Natural killer cell (primary cell): Measurements from ENCODE around the gene ZNF367. TPM values are rescaled to one million over a fixed set of nuclear protein-coding genes. Genes with fewer than 3 reads are reported as not detected.
A peak's percentile ranks its signal among the peaks of the same experiment; 100 is the strongest.

Experiments
- ATAC-seq, 3 donors: fragments of 150-1000 bp in 2 of 3; fragments of 200-7000 bp in 1 of 3; cut with Tn5 transposase; 1 replicate in 1 of 3; 2 replicates in 2 of 3; pipeline ENCODE4 v1.10.0; 2021; ENCODE audit warnings: mild to moderate bottlenecking in 2 of 3, moderate library complexity in 2 of 3
- DNase-seq, 2 donors: peaks; one replicate each; pipeline versions ENCODE4 v3.0.0 to v3.0.0-alpha.2; 2013 to 2021; ENCODE audit warnings: mixed read lengths in 1 of 2
- H3K27ac ChIP-seq: one replicate; pipeline ENCODE4 v1.5.1; 2013; ENCODE audit warnings: mild to moderate bottlenecking, low read length
- H3K27me3 ChIP-seq: one replicate; pipeline ENCODE4 v1.6.1; 2013; ENCODE audit warnings: low read length; ENCODE audit not compliant: control insufficient read depth, insufficient read depth
- H3K36me3 ChIP-seq: one replicate; pipeline ENCODE4 v1.6.1; 2013; ENCODE audit warnings: low read length; ENCODE audit not compliant: control insufficient read depth, insufficient read depth
- H3K4me1 ChIP-seq: one replicate; pipeline ENCODE4 v1.6.1; 2013; ENCODE audit warnings: low read length; ENCODE audit not compliant: control insufficient read depth, insufficient read depth
- H3K4me3 ChIP-seq: one replicate; pipeline ENCODE4 v1.5.1; 2013; ENCODE audit warnings: low read length
- H3K9me3 ChIP-seq: one replicate; pipeline ENCODE4 v1.6.1; 2013; ENCODE audit warnings: low read length; ENCODE audit not compliant: control insufficient read depth, insufficient read depth
- H3K27ac Mint-ChIP-seq, 2 donors: one replicate each; pipeline ENCODE4 v1.8.0; 2022; ENCODE audit warnings: mild to moderate bottlenecking in 2 of 2, mixed read lengths in 2 of 2, moderate library complexity in 1 of 2
- H3K27me3 Mint-ChIP-seq, 2 donors: one replicate each; pipeline ENCODE4 v1.8.0; 2022; ENCODE audit warnings: low read depth in 2 of 2, mixed read lengths in 2 of 2
- H3K36me3 Mint-ChIP-seq: one replicate; pipeline ENCODE4 v1.8.0; 2022; ENCODE audit warnings: mixed read lengths
- H3K4me1 Mint-ChIP-seq, 2 donors: one replicate each; pipeline ENCODE4 v1.8.0; 2022; ENCODE audit warnings: mixed read lengths in 2 of 2
- H3K4me3 Mint-ChIP-seq: one replicate; pipeline ENCODE4 v1.8.0; 2022; ENCODE audit warnings: mild to moderate bottlenecking, moderate library complexity, mixed read lengths
- H3K9me3 Mint-ChIP-seq, 2 donors: one replicate each; pipeline ENCODE4 v1.8.0; 2022; ENCODE audit warnings: mixed read lengths in 2 of 2
- CTCF ChIP-seq: fragments of 200-600 bp; IDR thresholded peaks from one replicate; pipeline ENCODE4 v1.8.0; 2022; ENCODE audit warnings: antibody characterized with exemption
- WGBS: methylation state at CpG from one replicate; pipeline ENCODE4 v1.1.7; 2013; ENCODE audit warnings: missing lambda C conversion rate; ENCODE audit not compliant: insufficient coverage; 5-methylcytosine and 5-hydroxymethylcytosine counted together
- intact Hi-C: fragments of 100-400 bp; cut with micrococcal nuclease; formaldehyde crosslinking; loops from one replicate; pipeline ENCODE4 v1.14.2; 2022
- total RNA-seq, 4 donors: library from RNA; stranded (reverse); fragments of 120-200 nt in 1 of 4; gene quantifications; one replicate each; pipeline versions ENCODE4 v1.2.3 to v1.2.4, GENCODE V29; 2013 to 2022

ZNF367 gene
- total RNA-seq, 3 donors from 2014 or later (not counting 1 experiment from before 2014, with no cell fraction given), result 4.4 to 6.2 (median 4.5) TPM

GRCh38 chr9:96442491-96442890 lies 24.3 kb upstream of the ZNF367 start:
- no peaks in the 10 kb centered on the region for H3K9me3 ChIP-seq
- H3K27ac Mint-ChIP-seq, result no peak overlapping the region
- ATAC-seq (peak in 1 of 3 donors; percentile 34), DNase-seq (peak in 1 of 2 donors; percentile 18)
- WGBS, result 92% methylated on average over 2 of the region's 3 CpGs
- H3K36me3 ChIP-seq, result no peaks in the 10 kb centered on the region
- H3K4me1 ChIP-seq, result no peaks in the 10 kb centered on the region
- H3K4me3 ChIP-seq, result no peak overlapping the region
- H3K9me3 Mint-ChIP-seq, result no peaks in the 10 kb centered on the region
- TF ChIP-seq CTCF, result no peak
- peaks cover 0 to 9% of the 10 kb centered on the region in 2 donors for H3K27me3 Mint-ChIP-seq
- H3K4me1 Mint-ChIP-seq, result no peaks in the 10 kb centered on the region
- H3K36me3 Mint-ChIP-seq, result no peaks in the 10 kb centered on the region
- intact Hi-C loops, result loop anchor here (1.0 kb wide), 1 partner anchor 43 kb away; no protein-coding TSS in a partner anchor
- H3K4me3 Mint-ChIP-seq, result no peak overlapping the region
- no peak overlapping the region for H3K27ac ChIP-seq
- H3K27me3 ChIP-seq, result no peaks in the 10 kb centered on the region

GRCh38 chr9:96441798-96442445 lies 23.8 kb upstream of the ZNF367 start:
- H3K4me1 Mint-ChIP-seq, result no peaks in the 10 kb centered on the region
- no peak overlapping the region for H3K4me3 Mint-ChIP-seq
- Histone ChIP-seq H3K27me3 (no peaks in the 10 kb centered on the region), H3K9me3 (no peaks in the 10 kb centered on the region), H3K4me1 (no peaks in the 10 kb centered on the region), H3K27ac (no peak overlapping the region), H3K4me3 (no peak overlapping the region), H3K36me3 (no peaks in the 10 kb centered on the region)
- DNase-seq (peak in 1 of 2 donors; percentile 55), ATAC-seq (no peak)
- H3K36me3 Mint-ChIP-seq, result no peaks in the 10 kb centered on the region
- H3K27me3 Mint-ChIP-seq, result peaks cover 0 to 9% of the 10 kb centered on the region in 2 donors
- no peak overlapping the region for H3K27ac Mint-ChIP-seq
- intact Hi-C loops, result loop anchor here (1.0 kb wide), 1 partner anchor 43 kb away; no protein-coding TSS in a partner anchor
- no peaks in the 10 kb centered on the region for H3K9me3 Mint-ChIP-seq
- TF ChIP-seq CTCF, result no peak
- 88% methylated on average over 5 of the region's 5 CpGs for WGBS

GRCh38 chr9:96440671-96441199 lies 22.6 kb upstream of the ZNF367 start:
- Mint-ChIP-seq H3K9me3 (no peaks in the 10 kb centered on the region), H3K27me3 (peaks cover 0 to under 1% of the 10 kb centered on the region in 2 donors), H3K4me3 (no peak overlapping the region), H3K27ac (no peak overlapping the region), H3K36me3 (no peaks in the 10 kb centered on the region), H3K4me1 (peaks cover 8 to 9% of the 10 kb centered on the region in 2 donors)
- DNase-seq (no peak), ATAC-seq (no peak)
- H3K9me3 ChIP-seq, result no peaks in the 10 kb centered on the region
- 92% methylated on average over 5 of the region's 5 CpGs for WGBS
- intact Hi-C loops, result no loop called here
- H3K27me3 ChIP-seq, result no peaks in the 10 kb centered on the region
- no peak overlapping the region for H3K27ac ChIP-seq
- no peak overlapping the region for H3K4me3 ChIP-seq
- H3K36me3 ChIP-seq, result no peaks in the 10 kb centered on the region
- TF ChIP-seq CTCF, result no peak
- H3K4me1 ChIP-seq, result peaks cover 11% of the 10 kb centered on the region
